ENCODE data around the gene MMP11.

The MMP11 gene

DNA sequence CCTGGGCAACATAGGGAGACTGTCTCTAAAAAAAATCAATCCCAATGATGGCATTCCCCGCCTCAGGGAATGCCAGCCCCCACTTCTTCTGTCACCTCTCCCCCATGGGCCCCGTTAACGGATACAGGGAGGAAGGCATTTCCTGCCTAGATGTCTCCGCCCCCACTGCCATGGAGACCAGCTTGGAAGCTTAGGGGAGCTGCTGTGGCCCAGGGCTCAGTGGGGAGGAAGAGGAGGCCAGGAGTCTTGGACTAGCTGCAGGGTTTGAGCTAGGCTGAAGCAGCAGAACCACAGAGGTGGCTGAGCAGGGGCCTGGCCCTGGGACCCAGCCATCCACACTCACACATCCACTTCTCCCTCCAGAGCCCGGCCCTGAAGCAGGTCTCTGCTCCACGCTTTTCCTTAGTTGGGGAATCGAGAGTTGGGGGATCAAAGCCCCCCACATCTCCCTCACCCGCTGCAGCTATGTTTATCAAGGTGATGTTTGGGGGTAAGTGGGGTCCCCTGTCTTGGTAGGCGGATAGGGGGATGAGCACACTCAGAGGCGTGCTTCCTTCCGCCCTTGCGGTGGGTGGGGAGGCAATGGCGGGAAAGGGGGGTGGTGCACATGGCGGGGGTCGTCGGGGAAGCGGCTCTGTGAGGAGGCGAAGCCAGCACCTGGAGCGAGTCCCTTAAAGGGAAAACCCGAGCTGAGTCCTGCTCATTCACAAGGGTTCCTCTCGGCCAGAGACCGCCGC is 9.6 kb upstream of the MMP11 start, which contains the start of gene C22orf15:
Gene C22orf15, plus strand, starts transcription at position 149 of the 737 bp plus-strand sequence. Its CDS starts 317 bp downstream, at position 466.
- DNase-seq: no peak

DNA sequence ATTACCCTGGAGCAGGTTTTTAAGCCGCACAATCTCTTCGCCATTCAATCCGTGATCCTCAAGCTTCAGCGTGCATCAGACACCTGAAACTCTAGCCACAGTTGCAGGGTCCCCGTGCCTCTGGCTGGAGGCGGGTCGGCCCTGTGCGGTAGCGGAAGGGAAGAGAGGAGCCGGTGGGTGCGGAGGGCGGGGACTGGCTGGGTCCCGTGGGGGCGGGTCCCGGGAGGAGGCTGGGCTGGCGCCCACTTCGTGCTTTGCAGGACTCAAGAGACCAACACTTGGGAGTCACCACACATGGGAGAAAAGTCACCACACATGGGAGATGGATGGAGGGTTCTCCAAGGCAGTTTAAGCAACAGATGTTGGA is 9.1 kb upstream of the MMP11 start:
- DNase-seq: no peak

DNA sequence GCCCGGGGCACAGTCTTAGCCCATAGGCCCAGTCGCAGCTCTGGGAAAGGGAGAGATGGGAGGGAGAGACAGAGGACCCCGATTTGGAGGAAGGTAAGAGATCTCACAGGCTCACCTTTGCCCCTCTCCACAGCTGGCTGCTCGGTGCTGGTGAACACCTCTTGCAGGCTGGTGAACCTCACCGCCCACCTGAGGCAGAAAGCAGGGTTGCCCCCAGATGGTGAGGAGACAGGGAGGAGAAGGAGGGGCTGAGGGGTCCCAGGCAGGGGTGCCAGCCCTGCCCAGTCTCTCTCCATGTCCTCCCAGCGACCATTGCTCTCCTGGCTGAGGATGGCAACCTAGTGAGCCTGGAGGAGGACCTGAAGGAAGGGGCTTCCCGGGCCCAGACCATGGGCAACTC is 8.7 kb upstream of the MMP11 start:
- DNase-seq: no peak

DNA sequence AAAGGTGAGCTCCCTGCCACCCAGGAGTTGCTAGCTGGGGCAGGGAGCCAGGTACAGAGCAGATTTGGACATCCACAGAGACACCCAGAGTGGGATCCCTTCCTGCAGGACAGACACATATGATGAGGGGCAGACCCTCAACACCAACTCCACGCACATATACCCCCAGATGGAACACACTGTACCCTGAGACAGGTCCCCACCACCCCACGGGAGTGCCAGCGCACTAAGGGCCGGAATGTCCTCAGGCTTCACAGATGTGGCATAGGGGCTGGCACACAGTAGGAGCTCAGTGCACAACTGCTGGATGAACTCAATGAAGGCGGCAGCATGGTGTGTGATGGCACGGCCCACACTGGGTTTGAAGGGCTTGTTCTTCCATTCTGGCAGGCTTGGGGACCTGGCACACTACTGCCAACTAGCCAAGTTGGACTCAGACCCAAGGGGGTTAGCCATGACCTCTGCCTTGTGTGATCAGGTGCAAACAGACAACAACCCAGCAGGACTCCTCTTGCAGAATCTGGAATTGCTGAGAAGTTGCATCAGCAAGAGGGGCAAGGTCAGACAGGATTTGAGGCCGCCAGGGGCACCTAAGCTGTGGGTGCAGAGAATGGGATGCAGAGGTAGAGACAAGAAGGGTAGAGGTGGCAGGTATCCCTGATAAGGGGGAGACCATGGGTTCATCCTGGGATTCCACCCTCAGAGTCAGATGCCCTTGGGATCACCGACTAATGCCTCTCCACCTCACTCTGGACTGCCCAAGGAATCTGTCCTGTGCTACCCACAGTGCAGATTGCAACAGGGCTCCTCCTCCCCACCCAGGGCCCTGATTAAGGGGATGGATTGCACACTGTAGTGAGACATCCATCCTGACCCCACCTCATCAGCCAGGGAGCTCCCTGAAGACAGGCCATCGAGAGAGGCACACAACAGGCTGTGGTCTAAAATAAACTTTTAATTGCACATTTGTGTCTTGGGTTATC is 7.5 kb upstream of the MMP11 start:
- no peak for DNase-seq

DNA sequence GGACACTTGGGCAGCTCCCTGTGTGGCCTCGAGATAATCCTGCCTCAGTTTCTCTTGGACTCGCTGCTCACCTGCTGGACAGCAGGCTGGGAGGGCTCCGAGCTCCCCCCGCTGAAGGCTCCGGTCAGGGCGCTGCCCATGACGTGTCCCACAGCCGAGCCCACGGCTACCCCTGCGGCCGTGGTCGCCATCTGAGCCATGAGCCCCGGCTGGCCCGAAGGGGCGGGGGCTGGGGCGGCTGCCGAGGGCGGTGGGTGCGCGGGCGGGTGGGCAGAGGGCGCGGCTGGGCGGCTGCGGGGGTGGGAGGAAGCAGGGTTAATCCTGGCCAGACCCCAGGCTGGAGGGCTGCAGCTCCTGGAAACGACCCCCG is 5.4 kb upstream of the MMP11 start:
- no peak for DNase-seq

DNA sequence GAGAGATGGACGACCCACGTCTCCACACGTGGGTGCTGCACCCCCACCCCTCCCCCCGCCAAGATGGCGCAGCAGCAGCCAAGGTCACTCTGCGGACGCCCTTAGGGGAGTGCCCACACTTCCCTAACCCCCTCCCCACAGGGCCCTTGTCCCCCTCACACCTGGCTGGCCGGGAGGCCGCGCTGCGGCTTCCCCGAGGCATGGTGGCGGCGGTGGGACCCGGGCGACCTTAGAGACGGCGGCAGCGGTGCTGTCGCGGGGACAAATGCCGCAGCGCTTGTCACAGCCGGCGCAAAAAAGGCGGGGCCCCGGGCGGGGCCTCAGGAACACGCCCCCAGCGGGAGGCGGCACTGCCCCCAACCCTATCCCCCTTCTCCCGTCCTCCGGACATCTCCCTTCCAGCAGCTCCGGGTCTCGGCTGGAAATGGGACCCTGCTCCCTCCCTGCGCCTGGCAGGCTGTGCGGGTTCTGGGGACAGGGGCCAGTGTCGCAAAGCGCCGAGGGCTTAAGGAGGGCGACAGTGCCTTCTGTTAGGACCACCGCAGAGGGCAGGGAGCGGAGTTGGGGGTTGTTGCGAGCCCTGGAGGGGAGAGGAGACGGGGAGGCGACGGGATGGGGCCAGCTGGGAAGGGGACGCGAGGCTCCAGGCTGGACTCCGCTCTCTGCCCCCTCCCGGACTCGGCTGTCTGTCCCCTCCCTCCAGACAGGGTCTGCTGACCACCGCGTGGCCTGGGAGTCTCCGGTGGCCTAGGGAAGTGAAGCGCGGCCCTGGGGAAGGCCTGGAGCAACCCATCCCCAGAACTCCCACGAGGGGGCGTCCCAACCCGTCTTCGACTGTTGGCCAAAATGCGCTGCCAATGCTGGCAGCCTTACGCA is 4.7 kb upstream of the MMP11 start, which contains the start of gene CHCHD10:
Gene CHCHD10, minus strand, starts transcription at position 300 of the 876 bp plus-strand sequence. Its CDS starts 98 bp downstream, at position 202.
- peak; percentile 90 for DNase-seq

DNA sequence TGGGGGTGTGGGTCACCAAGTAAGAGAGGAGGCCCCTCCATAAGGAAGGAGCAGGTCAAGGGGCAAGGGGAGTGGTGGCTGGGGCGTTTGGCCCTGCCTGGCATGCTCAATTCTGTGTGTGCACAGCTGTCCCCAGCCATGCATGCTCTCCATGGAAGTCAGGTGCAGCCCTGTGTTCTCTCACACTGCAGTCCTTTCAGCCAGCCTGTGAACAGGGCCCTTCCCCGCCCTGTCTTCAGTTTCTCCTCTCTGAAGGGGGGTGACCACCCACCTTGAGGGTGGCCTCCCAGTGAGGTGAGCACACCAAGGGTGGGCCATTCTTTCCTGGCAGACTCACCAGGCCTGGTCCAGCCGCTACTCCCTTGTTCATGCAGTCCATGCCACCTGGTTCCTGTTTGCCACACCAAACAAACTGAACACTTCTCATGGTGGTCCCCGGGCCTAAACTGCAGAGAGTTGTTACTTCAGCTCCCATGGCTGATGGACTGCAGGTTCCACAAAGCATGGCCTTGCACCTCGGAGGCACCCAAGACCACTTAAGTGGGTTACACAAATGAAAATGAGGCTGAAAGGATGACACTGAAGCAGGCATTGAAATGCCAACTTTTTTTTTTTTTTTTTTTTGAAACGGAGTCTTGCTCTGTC is 3.2 kb upstream of the MMP11 start:
- no peak for DNase-seq

DNA sequence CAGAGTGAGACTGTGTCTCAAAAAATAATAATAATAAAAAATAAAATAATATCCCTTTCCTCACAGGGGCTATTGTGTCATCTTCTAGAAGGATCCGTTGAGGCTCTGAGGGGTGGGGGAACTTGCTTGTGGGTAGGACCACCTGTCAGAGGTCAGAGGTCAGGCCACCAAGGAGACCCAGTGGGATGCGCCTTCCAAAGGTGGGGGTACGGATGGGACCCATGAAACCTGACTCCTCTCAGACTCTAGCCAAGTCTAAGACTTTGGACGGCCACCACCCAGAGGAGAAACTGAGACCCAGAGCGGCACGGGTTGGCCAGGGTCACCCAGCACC is 367 bp upstream of the MMP11 start:
- DNase-seq: no peak

DNA sequence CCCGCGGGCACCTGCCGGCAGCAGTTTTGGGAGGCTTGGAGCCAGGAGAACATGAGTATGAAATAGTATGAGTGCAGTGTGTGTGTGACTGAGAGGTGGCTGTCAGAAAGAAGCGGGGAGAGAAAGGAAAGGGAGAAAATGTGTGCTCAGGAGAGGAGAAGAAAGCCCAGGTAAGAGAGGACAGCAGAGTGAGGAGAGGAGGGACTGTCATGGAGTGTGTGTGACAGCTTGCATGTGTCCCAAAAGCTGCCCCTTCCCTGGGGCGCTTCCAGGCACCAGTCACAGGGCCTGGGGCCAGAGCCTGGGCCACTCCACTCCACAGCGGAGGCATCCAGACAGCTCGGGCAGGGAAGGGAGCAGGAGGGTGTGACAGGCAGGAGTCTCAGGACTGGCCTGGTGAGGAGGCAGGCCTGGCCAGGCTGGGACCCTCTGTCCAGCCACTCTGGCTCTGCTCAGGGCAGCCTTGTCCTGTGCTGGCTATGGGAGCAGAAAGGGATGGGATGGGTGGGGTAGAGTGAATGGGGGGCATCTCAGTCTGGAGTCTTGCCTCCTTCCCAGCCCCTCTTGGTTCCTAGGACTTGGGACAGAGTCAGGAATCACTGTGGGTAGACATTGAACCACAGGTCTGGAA is 949 bp downstream of the MMP11 start:
- no peak for DNase-seq

DNA sequence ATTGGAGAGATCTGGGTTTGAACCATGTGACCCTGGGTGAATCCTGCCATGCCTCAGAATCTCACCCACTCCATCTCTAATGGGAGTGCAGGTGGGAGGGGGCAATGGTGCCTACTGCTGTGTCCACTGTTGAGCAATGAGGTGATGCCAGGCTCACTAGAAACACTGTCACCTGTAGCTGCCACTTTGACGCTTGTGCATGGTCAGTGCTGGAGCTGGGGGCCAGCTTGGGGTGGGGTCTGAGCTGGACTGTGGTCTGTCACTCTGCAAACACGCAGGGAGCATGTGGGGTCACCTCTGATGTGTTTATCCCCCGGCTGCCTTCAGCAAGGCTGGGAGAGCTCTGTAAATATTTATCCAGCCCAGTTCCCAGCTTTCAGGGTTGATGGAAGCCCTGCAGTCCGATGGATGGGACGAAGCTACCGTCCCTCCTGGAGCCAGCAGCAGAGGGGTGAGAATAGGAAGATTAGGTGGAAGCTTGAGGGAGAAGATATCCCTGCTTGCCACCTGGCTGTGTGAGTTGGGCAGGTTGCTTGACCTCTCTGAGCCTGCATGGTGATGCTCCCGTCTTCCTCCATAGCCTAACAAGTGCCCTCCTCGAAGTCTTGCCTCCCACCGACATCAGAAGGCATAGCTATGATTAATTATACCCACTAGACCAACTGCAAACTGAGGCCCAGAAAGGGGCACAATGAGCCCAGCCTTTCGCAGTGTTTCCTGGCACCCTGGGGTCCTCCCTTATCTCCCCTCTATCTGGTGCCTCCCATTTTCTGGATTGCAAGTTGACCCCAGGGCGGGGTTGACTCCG is 1.7 kb downstream of the MMP11 start:
- no peak for DNase-seq

DNA sequence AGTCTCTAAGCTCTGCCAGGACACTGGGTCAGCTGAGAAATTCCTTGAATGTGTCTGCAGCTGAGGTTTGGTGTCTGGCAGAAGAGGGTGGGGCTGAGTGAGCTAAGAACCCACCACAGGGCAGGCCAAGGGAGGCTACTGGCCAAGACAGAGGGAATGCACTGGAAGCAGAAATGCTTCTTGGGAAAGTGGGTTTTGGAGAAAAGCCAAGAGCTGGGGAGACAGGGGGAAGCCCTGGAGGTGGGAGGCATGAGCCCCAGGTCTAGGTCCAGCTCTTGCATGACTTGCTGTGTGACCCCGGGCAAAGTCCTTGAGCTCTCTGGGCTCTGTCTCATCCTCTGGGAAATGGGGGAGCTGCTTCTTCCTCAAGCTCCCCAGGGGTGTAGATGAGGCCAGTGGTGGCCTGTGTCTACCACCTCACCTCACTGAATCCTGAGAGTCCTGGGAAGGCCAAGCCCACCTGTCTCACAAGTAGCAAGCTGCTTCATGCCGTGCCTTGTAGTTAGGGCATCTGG is 2.3 kb downstream of the MMP11 start:
- no peak for DNase-seq

DNA sequence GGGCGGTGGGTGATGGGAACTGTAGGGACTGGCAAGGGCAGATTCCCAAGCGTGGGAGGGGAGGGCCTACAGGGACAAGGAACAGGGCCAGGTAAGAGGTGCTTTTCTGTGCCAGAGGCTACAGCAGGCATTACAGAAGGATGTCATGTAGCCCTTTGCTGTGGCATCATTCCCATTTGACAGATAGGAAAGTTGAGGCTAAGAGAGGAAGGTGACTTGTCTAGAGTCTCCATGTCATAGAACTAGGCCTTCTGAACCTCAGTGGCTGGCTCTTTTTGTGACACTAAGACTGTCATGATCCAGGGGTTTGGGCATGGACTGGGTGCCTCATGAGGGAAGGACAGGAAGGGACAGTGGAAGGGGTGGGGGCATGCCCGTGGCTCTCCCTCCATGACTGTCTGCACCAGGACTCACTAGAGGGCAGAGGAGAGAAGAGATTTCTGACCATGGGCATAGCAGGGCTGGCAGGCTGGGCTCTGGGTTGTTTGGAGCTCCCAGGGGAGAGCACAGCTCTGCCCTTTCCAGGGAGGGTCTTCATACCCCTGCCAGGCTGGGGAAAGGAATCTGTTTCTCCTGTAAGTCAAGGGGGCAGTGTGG is 3.2 kb downstream of the MMP11 start:
- no peak for DNase-seq

DNA sequence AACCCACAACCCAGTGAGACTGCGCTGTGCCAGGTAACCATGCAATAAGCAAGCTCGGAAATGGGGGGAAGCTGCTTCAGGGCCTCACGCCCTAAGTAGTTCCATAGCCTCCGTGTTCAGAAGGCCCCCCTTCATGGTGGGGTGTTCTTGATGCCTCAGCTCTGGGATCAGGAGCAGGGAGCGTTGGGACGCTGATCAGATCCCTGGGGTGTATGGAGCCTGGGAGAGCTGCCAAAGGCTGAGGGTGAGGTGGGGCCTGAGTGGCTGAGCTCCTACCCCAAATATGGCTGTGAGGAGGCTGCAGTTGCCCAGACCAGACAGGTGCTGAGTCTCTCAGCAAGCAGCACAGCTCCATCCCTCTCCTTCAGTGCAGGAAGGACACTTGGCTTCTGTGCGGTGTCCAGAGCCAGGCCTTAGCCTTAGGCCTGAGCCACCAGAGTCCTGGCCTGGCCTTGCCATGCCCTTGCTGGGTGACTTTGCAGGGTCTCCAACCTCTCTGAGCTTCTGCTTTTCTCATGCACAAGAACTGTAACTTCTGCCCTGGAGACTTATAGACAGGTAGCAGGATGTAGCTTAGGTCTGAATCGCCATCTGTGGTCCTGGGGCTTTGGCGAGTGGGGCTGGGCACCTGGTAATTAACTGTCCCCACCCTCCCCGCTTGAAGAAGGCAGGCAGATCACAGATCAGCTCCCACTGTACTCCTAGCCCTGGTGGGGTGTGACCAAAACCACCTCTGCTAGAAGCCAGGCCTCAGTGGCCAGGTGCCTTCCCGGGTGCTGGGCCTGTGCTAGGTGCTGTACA is 5.3 kb downstream of the MMP11 start:
- DNase-seq: no peak

DNA sequence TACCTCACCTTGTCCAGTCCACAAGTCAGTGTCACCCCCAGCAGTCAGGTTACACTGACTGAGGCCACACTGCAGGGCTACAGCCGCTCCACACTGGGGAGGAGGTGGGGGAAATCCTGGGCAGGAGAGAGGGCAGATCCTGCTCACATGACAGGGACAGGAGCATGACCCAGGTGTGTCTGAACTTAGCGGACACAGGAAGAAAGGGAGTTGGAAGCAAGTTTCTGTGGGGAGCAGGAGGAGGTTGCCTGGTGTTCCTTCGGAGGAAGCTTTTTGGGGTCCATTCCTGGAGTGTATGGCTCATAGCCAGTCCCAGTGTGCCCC is 5.9 kb downstream of the MMP11 start:
- no peak for DNase-seq

DNA sequence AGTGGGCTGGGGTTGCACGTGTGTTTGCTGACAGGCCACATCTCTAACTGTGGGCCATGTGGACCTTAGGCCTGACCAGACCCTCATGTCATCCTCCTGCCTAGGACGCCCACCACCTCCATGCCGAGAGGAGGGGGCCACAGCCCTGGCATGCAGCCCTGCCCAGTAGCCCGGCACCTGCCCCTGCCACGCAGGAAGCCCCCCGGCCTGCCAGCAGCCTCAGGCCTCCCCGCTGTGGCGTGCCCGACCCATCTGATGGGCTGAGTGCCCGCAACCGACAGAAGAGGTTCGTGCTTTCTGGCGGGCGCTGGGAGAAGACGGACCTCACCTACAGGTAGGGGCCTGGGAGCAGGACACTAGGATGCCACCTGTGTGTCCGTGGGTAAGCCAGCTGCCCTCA is 6.4 kb downstream of the MMP11 start:
- DNase-seq: no peak

DNA sequence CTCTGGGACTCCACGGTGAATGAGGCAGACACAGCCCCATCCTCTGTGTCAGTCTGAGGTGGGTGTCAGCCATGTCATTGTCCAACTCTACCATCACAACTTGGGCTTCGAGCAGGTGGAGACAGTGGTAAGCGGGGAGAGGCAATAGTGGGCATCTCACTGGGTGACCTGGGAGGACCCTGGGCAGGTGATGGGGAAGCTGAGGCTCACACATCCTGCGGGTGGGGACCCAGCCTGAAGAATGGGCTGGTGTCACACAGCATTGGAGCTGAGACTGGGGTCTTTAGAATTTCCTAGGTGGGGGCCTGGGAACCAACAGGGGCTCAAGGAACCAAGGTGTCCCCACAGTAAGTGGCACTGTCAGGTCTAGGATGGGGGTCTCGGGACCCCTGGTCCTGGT is 7.1 kb downstream of the MMP11 start:
- no peak for DNase-seq

DNA sequence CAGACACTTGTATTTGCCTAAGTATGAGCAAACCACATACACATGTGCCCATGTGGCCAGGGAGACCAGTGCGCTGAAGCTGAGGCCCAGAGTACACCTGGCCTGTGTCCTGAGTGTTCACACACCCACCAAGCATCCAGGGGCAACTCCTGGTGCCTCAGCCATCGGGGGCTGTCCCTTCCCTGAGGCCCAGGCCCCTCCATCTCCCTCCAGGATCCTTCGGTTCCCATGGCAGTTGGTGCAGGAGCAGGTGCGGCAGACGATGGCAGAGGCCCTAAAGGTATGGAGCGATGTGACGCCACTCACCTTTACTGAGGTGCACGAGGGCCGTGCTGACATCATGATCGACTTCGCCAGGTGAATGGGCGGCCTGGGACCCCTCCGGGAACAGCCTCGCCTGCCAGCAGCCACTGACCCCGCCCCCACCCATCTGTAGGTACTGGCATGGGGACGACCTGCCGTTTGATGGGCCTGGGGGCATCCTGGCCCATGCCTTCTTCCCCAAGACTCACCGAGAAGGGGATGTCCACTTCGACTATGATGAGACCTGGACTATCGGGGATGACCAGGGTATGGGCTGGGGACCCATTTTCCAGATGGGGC is 7.6 kb downstream of the MMP11 start:
- no peak for DNase-seq

DNA sequence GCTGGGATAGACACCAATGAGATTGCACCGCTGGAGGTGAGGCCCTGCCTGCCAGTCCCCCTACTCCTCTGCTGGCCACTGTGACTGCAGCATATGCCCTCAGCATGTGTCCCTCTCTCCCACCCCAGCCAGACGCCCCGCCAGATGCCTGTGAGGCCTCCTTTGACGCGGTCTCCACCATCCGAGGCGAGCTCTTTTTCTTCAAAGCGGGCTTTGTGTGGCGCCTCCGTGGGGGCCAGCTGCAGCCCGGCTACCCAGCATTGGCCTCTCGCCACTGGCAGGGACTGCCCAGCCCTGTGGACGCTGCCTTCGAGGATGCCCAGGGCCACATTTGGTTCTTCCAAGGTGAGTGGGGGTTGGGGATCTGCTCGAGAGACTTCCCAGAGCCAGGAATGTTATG is 8.4 kb downstream of the MMP11 start:
- DNase-seq: no peak

DNA sequence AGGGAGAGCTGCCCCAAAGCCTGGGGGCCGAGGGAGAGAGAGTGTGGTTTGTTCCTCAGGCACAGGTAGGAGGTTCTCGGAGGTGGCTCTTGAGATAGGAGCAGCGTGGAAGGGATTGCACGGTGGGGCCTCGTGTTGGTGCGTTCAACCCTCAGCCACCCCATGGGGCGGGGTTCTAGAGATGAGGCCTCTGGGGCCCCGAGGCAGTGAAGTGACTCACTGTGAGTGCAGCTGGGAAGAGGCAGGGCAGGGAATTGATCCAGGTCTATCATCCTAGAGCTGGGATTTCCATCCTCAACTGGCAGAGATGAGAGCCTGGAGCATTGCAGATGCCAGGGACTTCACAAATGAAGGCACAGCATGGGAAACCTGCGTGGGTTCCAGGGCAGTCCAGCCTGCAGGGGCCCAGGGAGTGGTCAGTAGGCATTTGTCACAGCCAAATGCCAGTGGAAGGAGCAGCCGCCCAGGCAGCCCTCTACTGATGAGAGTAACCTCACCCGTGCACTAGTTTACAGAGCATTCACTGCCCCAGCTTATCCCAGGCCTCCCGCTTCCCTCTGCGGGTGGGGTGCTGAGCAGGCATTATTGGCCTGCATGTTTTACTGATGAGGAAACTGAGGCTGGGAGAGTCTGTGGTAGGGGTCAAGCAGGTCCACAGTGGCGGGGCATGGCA is 9.0 kb downstream of the MMP11 start:
- no peak for DNase-seq

All from 8988T (cell line).